Raji (cell line): ENCODE measurements around the gene ZFP42.

Experiments used
- POLR2A ChIP-seq: IDR thresholded peaks from 2 replicates; pipeline ENCODE4 v1.6.1; 2011; ENCODE audit warnings: low read depth, low read length, control low read depth; ENCODE audit not compliant: insufficient read depth

ZFP42 gene

GRCh38 chr4:187995322-187996207 is at the start of gene ZFP42:
ZFP42 (plus strand) TSS chr4:187995771; CDS start chr4:188002808, 7,037 bp downstream.
- TF ChIP-seq POLR2A, result no peak

GRCh38 chr4:187961171-187961570 is 34.4 kb upstream of the ZFP42 start:
- no peak for TF ChIP-seq POLR2A

GRCh38 chr4:187961961-187962360 is 33.6 kb upstream of the ZFP42 start:
- TF ChIP-seq POLR2A, result no peak

- no peak for TF ChIP-seq POLR2A
Observed at GRCh38 chr4:187962926-187963325, 32.6 kb upstream of the ZFP42 start.

GRCh38 chr4:187965726-187966125 is 29.8 kb upstream of the ZFP42 start:
- no peak for TF ChIP-seq POLR2A

GRCh38 chr4:187972135-187972534 is 23.4 kb upstream of the ZFP42 start:
- no peak for TF ChIP-seq POLR2A

- no peak for TF ChIP-seq POLR2A
Observed at GRCh38 chr4:187983746-187984145, 11.8 kb upstream of the ZFP42 start.

- no peak for TF ChIP-seq POLR2A
Observed at GRCh38 chr4:187992971-187993370, 2.6 kb upstream of the ZFP42 start.

GRCh38 chr4:187993827-187994226 is 1.7 kb upstream of the ZFP42 start:
- TF ChIP-seq POLR2A, result no peak

- no peak for TF ChIP-seq POLR2A
Observed at GRCh38 chr4:187996502-187997177, 1.1 kb downstream of the ZFP42 start.

GRCh38 chr4:187999406-187999932 is 3.9 kb downstream of the ZFP42 start:
- TF ChIP-seq POLR2A, result no peak

- no peak for TF ChIP-seq POLR2A
Observed at GRCh38 chr4:188002323-188002722, 6.8 kb downstream of the ZFP42 start.

GRCh38 chr4:188002751-188003150 is 7.2 kb downstream of the ZFP42 start:
- TF ChIP-seq POLR2A, result no peak

- no peak for TF ChIP-seq POLR2A
Observed at GRCh38 chr4:188005561-188005960, 10.0 kb downstream of the ZFP42 start.

- TF ChIP-seq POLR2A, result no peak
Observed at GRCh38 chr4:188006285-188006848, 10.8 kb downstream of the ZFP42 start.

- TF ChIP-seq POLR2A, result no peak
Observed at GRCh38 chr4:188008377-188008776, 12.8 kb downstream of the ZFP42 start.
